SU-DHL-6 (cell line): ENCODE results near the gene ASTN1.

Experiments used
- CTCF ChIP-seq: fragments of 200-600 bp; sonication (generic); IDR thresholded peaks from one replicate; pipeline ENCODE4 v1.5.1; 2017; ENCODE audit warnings: antibody characterized with exemption, mild to moderate bottlenecking, low read length, moderate library complexity; ENCODE audit not compliant: insufficient read depth, poor library complexity, severe bottlenecking
- EZH2phosphoT487 ChIP-seq: fragments of 200-600 bp; sonication (generic), shearing (Covaris generic); conservative IDR thresholded peaks from 2 replicates; pipeline ENCODE4 v1.6.1; 2018; ENCODE audit warnings: mild to moderate bottlenecking, antibody characterized with exemption, low read length, moderate library complexity, mixed read lengths

GRCh38 chr1:176993587-176993986 lies 170.9 kb downstream of the ASTN1 start:
- TF ChIP-seq CTCF: no peak
- no peak for TF ChIP-seq EZH2phosphoT487
